Activated T-cell treated with anti-CD3 and anti-CD28 coated beads, Interleukin-2, amount 50 U/mL, for 72 hours (primary cell): Measurements from ENCODE around the gene GTF3C4. TPM values are rescaled to one million over a fixed set of nuclear protein-coding genes. Genes with fewer than 3 reads are reported as not detected.

Source experiments
- ATAC-seq, 2 donors: fragments of 150-1000 bp; cut with Tn5 transposase; replicated peaks in 1 of 2; 2 replicates each; pipeline ENCODE4 v1.10.0; 2021; ENCODE audit warnings: moderate library complexity in 2 of 2, mild to moderate bottlenecking in 1 of 2
- DNase-seq, 2 donors: peaks; one replicate each; pipeline ENCODE4 v3.0.0; 2021 to 2022; ENCODE audit warnings: mixed read lengths in 1 of 2
- H3K27ac Mint-ChIP-seq: one replicate; pipeline ENCODE4 v1.8.0; 2022; ENCODE audit warnings: mild to moderate bottlenecking, moderate library complexity, mixed read lengths
- H3K27me3 Mint-ChIP-seq: one replicate; pipeline ENCODE4 v1.8.0; 2022; ENCODE audit warnings: low read depth, mixed read lengths
- H3K36me3 Mint-ChIP-seq, 2 donors: one replicate each; pipeline ENCODE4 v1.8.0; 2022; ENCODE audit warnings: mixed read lengths in 2 of 2, mild to moderate bottlenecking in 1 of 2; ENCODE audit not compliant: insufficient read depth in 2 of 2
- H3K4me1 Mint-ChIP-seq: one replicate; pipeline ENCODE4 v1.8.0; 2022; ENCODE audit warnings: low read depth, mixed read lengths
- H3K4me3 Mint-ChIP-seq, 2 donors: one replicate each; pipeline ENCODE4 v1.8.0; 2022; ENCODE audit warnings: mild to moderate bottlenecking in 2 of 2, mixed read lengths in 2 of 2, moderate library complexity in 2 of 2
- H3K9me3 Mint-ChIP-seq, 2 donors: one replicate each; pipeline ENCODE4 v1.8.0; 2022; ENCODE audit warnings: mixed read lengths in 2 of 2
- total RNA-seq, 2 donors: library from RNA; stranded (reverse); gene quantifications; one replicate each; pipeline ENCODE4 v1.2.3, GENCODE V29; 2022

The GTF3C4 gene
- total RNA-seq, 2 donors from 2014 or later, result 13.8 to 16.0 TPM

GRCh38 chr9:132656299-132656698, 14.0 kb upstream of the GTF3C4 start:
- Mint-ChIP-seq H3K36me3 (peaks cover 3% of the 10 kb centered on the region in 2 donors), H3K4me3 (no peak overlapping the region), H3K4me1 (no peaks in the 10 kb centered on the region), H3K9me3 (no peaks in the 10 kb centered on the region), H3K27ac (no peak overlapping the region), H3K27me3 (no peaks in the 10 kb centered on the region)
- no peak for ATAC-seq
- no peak for DNase-seq

GRCh38 chr9:132662152-132662945, 7.9 kb upstream of the GTF3C4 start:
- no peaks in the 10 kb centered on the region for H3K27me3 Mint-ChIP-seq
- DNase-seq (no peak), ATAC-seq (no peak)
- no peak overlapping the region for H3K4me3 Mint-ChIP-seq
- H3K4me1 Mint-ChIP-seq, result peaks cover 6% of the 10 kb centered on the region
- no peaks in the 10 kb centered on the region for H3K9me3 Mint-ChIP-seq
- H3K27ac Mint-ChIP-seq, result no peak overlapping the region
- H3K36me3 Mint-ChIP-seq, result peaks cover 3% of the 10 kb centered on the region in 2 donors

GRCh38 chr9:132663117-132663516, 7.1 kb upstream of the GTF3C4 start:
- no peaks in the 10 kb centered on the region for H3K27me3 Mint-ChIP-seq
- ATAC-seq (no peak), DNase-seq (no peak)
- no peaks in the 10 kb centered on the region for H3K9me3 Mint-ChIP-seq
- H3K4me1 Mint-ChIP-seq, result peaks cover 13% of the 10 kb centered on the region
- H3K36me3 Mint-ChIP-seq, result peaks cover 1 to 2% of the 10 kb centered on the region in 2 donors
- H3K27ac Mint-ChIP-seq, result no peak overlapping the region
- no peak overlapping the region for H3K4me3 Mint-ChIP-seq

- ATAC-seq (no peak), DNase-seq (no peak)
- Mint-ChIP-seq H3K36me3 (peaks cover 1 to 2% of the 10 kb centered on the region in 2 donors), H3K27ac (no peak overlapping the region), H3K9me3 (no peaks in the 10 kb centered on the region), H3K4me1 (peaks cover 21% of the 10 kb centered on the region), H3K4me3 (no peak overlapping the region), H3K27me3 (no peaks in the 10 kb centered on the region)
Observed at GRCh38 chr9:132663851-132664250, 6.4 kb upstream of the GTF3C4 start.

GRCh38 chr9:132669319-132669697, 956 bp upstream of the GTF3C4 start:
- Mint-ChIP-seq H3K27me3 (no peaks in the 10 kb centered on the region), H3K4me1 (peaks cover 49% of the 10 kb centered on the region), H3K27ac (peak overlapping the region; percentile 79), H3K4me3 (peak overlapping the region; percentile 82 to 96), H3K36me3 (peaks cover 6 to 14% of the 10 kb centered on the region in 2 donors), H3K9me3 (no peaks in the 10 kb centered on the region)
- ATAC-seq (no peak), DNase-seq (no peak)

GRCh38 chr9:132669698-132670456, 387 bp upstream of the GTF3C4 start, which contains the start of gene DDX31:
DDX31 (minus strand) TSS chr9:132669983; CDS start chr9:132669934, 49 bp downstream.
- H3K4me3 Mint-ChIP-seq, result peak within 1 kb of the TSS; percentile 82 to 96
- no peaks in the 10 kb centered on the region for H3K27me3 Mint-ChIP-seq
- no peaks in the 10 kb centered on the region for H3K9me3 Mint-ChIP-seq
- peak; percentile 90 to 92 for DNase-seq
- ATAC-seq, result peak; percentile 92 to 93
- peak within 1 kb of the TSS; percentile 81 for H3K27ac Mint-ChIP-seq
- H3K36me3 Mint-ChIP-seq, result peaks cover 6 to 14% of the 10 kb centered on the region in 2 donors
- H3K4me1 Mint-ChIP-seq, result peaks cover 54% of the 10 kb centered on the region

- Mint-ChIP-seq H3K36me3 (peaks cover 6 to 14% of the 10 kb centered on the region in 2 donors), H3K27me3 (no peaks in the 10 kb centered on the region), H3K27ac (peak overlapping the region; percentile 76), H3K4me1 (peaks cover 54% of the 10 kb centered on the region), H3K4me3 (peak overlapping the region; percentile 82 to 96), H3K9me3 (no peaks in the 10 kb centered on the region)
- peak; percentile 10 to 17 for ATAC-seq
- DNase-seq, result no peak
Observed at GRCh38 chr9:132671620-132672412, 1.6 kb downstream of the GTF3C4 start.

GRCh38 chr9:132672413-132672690, 2.1 kb downstream of the GTF3C4 start:
- no peaks in the 10 kb centered on the region for H3K27me3 Mint-ChIP-seq
- peak overlapping the region; percentile 76 for H3K27ac Mint-ChIP-seq
- ATAC-seq, result no peak
- H3K4me1 Mint-ChIP-seq, result peaks cover 48% of the 10 kb centered on the region
- no peaks in the 10 kb centered on the region for H3K9me3 Mint-ChIP-seq
- peaks cover 6 to 14% of the 10 kb centered on the region in 2 donors for H3K36me3 Mint-ChIP-seq
- peak overlapping the region; percentile 82 to 96 for H3K4me3 Mint-ChIP-seq
- no peak for DNase-seq

GRCh38 chr9:132673355-132673754, 3.1 kb downstream of the GTF3C4 start:
- H3K9me3 Mint-ChIP-seq, result no peaks in the 10 kb centered on the region
- H3K4me3 Mint-ChIP-seq, result peak overlapping the region; percentile 40 to 56
- peaks cover 42% of the 10 kb centered on the region for H3K4me1 Mint-ChIP-seq
- H3K36me3 Mint-ChIP-seq, result peaks cover 9 to 14% of the 10 kb centered on the region in 2 donors
- DNase-seq (no peak), ATAC-seq (no peak)
- H3K27ac Mint-ChIP-seq, result peak overlapping the region; percentile 70
- no peaks in the 10 kb centered on the region for H3K27me3 Mint-ChIP-seq

GRCh38 chr9:132674485-132674884, 4.2 kb downstream of the GTF3C4 start:
- Mint-ChIP-seq H3K4me3 (no peak overlapping the region), H3K4me1 (peaks cover 47% of the 10 kb centered on the region), H3K9me3 (no peaks in the 10 kb centered on the region), H3K27ac (no peak overlapping the region), H3K36me3 (peaks cover 11 to 19% of the 10 kb centered on the region in 2 donors), H3K27me3 (no peaks in the 10 kb centered on the region)
- ATAC-seq, result no peak
- DNase-seq, result no peak

- no peaks in the 10 kb centered on the region for H3K27me3 Mint-ChIP-seq
- no peak overlapping the region for H3K4me3 Mint-ChIP-seq
- no peak overlapping the region for H3K27ac Mint-ChIP-seq
- peaks cover 51% of the 10 kb centered on the region for H3K4me1 Mint-ChIP-seq
- DNase-seq (no peak), ATAC-seq (no peak)
- no peaks in the 10 kb centered on the region for H3K9me3 Mint-ChIP-seq
- peaks cover 5 to 11% of the 10 kb centered on the region in 2 donors for H3K36me3 Mint-ChIP-seq
Observed at GRCh38 chr9:132677976-132678375, 7.7 kb downstream of the GTF3C4 start.

- peaks cover 45% of the 10 kb centered on the region for H3K4me1 Mint-ChIP-seq
Observed at GRCh38 chr9:132679946-132680625, 9.8 kb downstream of the GTF3C4 start.

More at GRCh38 chr9:132679946-132680625, 9.8 kb downstream of the GTF3C4 start:
- Mint-ChIP-seq H3K4me3 (peak overlapping the region; percentile 43 to 62), H3K9me3 (no peaks in the 10 kb centered on the region), H3K27ac (peak overlapping the region; percentile 61), H3K27me3 (no peaks in the 10 kb centered on the region), H3K36me3 (peaks cover 10 to 22% of the 10 kb centered on the region in 2 donors)
- DNase-seq (no peak), ATAC-seq (peak; percentile 88 to 93)
